Measurements from ENCODE around the gene SYNDIG1. TPM values are rescaled to one million over a fixed set of nuclear protein-coding genes. Genes with fewer than 3 reads are reported as not detected.

Gene SYNDIG1
- total RNA-seq, 4 donors from 2014 or later = 0.20 to 1.3 (median 0.66) TPM; not detected in 1

DNA sequence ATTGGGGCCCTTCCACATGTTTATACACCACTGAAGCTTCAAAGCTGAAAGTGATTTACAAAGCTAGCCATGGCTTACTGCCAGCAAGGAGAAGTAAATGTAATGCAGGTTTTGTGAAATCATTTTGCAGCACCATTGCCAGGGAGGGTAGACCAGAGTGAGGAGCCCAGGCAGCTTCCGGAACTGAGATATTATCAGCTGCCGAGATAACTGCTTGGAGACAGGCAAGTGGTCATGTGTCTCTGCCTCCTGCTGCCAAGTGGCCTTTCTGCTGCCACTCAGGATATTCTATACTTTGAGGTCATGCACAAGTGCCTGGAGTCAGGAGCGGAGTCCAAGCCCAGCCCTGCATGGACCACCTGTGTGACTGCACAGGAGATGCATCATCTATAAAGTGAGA, 160.2 kb downstream of the SYNDIG1 start:
- H3K27me3 ChIP-seq = no peaks in the 10 kb centered on the region
- no peaks in the 10 kb centered on the region for H3K9me3 ChIP-seq
- TF ChIP-seq, protein P1, sequence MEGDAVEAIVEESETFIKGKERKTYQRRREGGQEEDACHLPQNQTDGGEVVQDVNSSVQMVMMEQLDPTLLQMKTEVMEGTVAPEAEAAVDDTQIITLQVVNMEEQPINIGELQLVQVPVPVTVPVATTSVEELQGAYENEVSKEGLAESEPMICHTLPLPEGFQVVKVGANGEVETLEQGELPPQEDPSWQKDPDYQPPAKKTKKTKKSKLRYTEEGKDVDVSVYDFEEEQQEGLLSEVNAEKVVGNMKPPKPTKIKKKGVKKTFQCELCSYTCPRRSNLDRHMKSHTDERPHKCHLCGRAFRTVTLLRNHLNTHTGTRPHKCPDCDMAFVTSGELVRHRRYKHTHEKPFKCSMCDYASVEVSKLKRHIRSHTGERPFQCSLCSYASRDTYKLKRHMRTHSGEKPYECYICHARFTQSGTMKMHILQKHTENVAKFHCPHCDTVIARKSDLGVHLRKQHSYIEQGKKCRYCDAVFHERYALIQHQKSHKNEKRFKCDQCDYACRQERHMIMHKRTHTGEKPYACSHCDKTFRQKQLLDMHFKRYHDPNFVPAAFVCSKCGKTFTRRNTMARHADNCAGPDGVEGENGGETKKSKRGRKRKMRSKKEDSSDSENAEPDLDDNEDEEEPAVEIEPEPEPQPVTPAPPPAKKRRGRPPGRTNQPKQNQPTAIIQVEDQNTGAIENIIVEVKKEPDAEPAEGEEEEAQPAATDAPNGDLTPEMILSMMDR (IDR thresholded peaks at IDR 0.05 in 4 of 5, conservative IDR thresholded peaks at IDR 0.05 in 1 of 5) = no peak
- TF ChIP-seq POLR2A (IDR thresholded peaks at IDR 0.05) = no peak
- H3K4me1 ChIP-seq = no peaks in the 10 kb centered on the region
- in situ Hi-C loops (cut with MboI; ENCODE audit: low sequenced_read_pairs in 4 of 4) (no loop called here), intact Hi-C loops (cut with DNase I; ENCODE audit: low total_unique reads) (no loop called here)
- ATAC-seq (no peak), DNase-seq (no peak)
- no peak overlapping the region for H3K4me3 ChIP-seq
- H3K36me3 ChIP-seq = no peaks in the 10 kb centered on the region
- H3K27ac ChIP-seq = no peak overlapping the region

DNA sequence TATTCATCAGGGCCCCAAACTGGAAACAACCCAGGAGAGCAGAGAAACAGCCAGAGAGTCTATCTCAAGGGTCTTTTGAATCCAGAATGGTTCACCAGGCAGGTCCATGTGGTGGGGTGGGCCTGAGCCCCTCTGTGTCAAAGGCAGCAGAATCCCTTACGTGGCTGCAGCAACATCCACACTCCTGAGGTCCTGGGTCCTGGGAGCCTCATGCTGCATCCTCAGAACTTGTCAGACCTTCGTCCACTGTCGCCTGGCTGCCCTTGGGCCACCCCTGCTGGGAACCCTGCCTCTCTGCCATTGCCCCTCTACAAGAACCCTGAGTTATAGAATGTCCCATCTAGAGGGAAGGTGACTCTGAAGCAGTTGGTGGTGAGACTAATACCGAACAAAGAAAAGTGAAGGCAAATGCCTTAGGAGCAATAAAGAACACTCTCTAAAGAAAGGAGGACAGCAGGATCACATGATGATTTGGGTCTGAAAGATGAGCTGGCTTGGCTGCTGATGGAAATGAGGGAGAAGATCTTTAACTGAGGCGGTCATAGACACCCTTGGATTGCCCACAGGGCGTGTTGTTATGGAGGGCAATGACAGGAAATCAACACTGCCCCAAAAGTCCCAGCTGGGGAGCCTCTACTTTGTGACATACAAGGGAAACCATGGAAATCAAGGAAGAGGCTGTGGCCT, 161.2 kb downstream of the SYNDIG1 start:
- Histone ChIP-seq H3K27me3 (no peaks in the 10 kb centered on the region), H3K36me3 (no peaks in the 10 kb centered on the region), H3K9me3 (no peaks in the 10 kb centered on the region), H3K27ac (no peak overlapping the region), H3K4me3 (no peak overlapping the region), H3K4me1 (no peaks in the 10 kb centered on the region)
- no peak for TF ChIP-seq POLR2A (IDR thresholded peaks at IDR 0.05)
- TF ChIP-seq, protein P1 (IDR thresholded peaks at IDR 0.05 in 4 of 5, conservative IDR thresholded peaks at IDR 0.05 in 1 of 5) = no peak
- in situ Hi-C loops (cut with MboI; ENCODE audit: low sequenced_read_pairs in 4 of 4) = no loop called here
- no peak for ATAC-seq
- intact Hi-C loops (cut with DNase I; ENCODE audit: low total_unique reads) = no loop called here
- DNase-seq = no peak

DNA sequence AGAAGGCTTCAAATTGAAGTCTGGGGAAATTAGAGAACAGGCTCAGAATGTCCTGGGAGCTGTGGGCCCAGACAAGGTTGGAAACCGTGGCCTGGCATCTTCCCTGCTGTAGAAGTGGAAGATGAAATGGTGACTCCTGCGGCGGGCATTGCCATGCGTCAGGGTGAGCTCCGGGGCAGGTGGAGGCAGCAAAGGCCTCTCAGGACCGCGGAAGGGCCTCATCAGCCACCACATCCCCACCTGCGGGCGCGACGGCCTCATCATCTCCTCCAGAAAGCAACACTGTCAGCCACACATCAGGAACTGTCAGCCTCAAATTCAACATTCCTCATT, 161.7 kb downstream of the SYNDIG1 start:
- H3K4me1 ChIP-seq = no peaks in the 10 kb centered on the region
- in situ Hi-C loops (cut with MboI; ENCODE audit: low sequenced_read_pairs in 4 of 4) (no loop called here), intact Hi-C loops (cut with DNase I; ENCODE audit: low total_unique reads) (no loop called here)
- H3K9me3 ChIP-seq = no peaks in the 10 kb centered on the region
- ATAC-seq = no peak
- DNase-seq = no peak
- no peaks in the 10 kb centered on the region for H3K27me3 ChIP-seq
- H3K27ac ChIP-seq = no peak overlapping the region
- H3K36me3 ChIP-seq = no peaks in the 10 kb centered on the region
- H3K4me3 ChIP-seq = no peak overlapping the region
- TF ChIP-seq POLR2A (IDR thresholded peaks at IDR 0.05) = no peak
- TF ChIP-seq, protein P1 (IDR thresholded peaks at IDR 0.05 in 4 of 5, conservative IDR thresholded peaks at IDR 0.05 in 1 of 5) = no peak

DNA sequence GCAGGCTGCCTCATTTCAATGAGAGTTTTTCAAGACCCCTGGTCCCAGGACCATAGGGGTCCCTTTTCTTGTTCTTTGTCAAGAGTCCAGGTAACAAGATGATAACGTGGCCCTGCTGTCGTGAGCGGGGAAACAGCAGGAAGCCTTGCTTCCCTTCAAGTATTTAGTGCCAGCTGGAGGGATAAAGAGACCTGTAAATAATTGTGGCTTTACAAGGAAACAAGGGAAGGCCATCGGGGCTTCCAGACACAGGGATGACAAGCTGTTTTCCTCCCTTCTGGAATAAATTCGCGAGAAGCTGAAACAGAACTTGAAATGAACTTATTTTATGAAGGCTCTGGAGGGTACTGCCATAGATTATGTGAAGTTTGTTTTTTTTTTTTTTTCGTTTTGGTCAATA, 163.2 kb downstream of the SYNDIG1 start:
- no peaks in the 10 kb centered on the region for H3K27me3 ChIP-seq
- H3K36me3 ChIP-seq = no peaks in the 10 kb centered on the region
- no peaks in the 10 kb centered on the region for H3K4me1 ChIP-seq
- intact Hi-C loops (cut with DNase I; ENCODE audit: low total_unique reads) = no loop called here
- TF ChIP-seq, protein P1 (IDR thresholded peaks at IDR 0.05 in 4 of 5, conservative IDR thresholded peaks at IDR 0.05 in 1 of 5) = no peak
- TF ChIP-seq POLR2A (IDR thresholded peaks at IDR 0.05) = no peak
- DNase-seq (no peak), ATAC-seq (no peak)
- in situ Hi-C loops (cut with MboI; ENCODE audit: low sequenced_read_pairs in 4 of 4) = no loop called here
- H3K4me3 ChIP-seq = no peak overlapping the region
- no peak overlapping the region for H3K27ac ChIP-seq
- H3K9me3 ChIP-seq = no peaks in the 10 kb centered on the region

DNA sequence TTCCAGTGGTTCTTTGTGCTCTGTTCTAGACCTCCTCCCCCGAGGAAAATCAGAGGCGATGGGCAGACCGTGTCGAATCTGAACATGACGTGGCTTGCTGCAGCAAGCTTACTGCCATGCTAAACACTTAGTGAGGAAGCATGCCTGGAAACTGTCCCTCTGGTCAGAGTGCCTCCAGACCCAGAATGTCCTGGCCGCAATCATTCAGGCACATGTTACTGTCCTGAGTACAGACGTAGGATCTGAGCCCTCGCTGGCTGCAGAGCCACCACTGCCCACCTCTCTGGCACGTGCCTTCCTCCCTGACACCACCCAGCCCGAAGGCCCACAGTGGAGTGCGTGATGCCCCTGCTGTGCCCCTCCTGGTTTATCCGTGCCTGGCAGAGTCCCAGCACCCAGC, 163.6 kb downstream of the SYNDIG1 start:
- Histone ChIP-seq H3K27ac (no peak overlapping the region), H3K9me3 (no peaks in the 10 kb centered on the region), H3K4me1 (no peaks in the 10 kb centered on the region), H3K4me3 (no peak overlapping the region), H3K36me3 (no peaks in the 10 kb centered on the region), H3K27me3 (no peaks in the 10 kb centered on the region)
- intact Hi-C loops (cut with DNase I; ENCODE audit: low total_unique reads) (no loop called here), in situ Hi-C loops (cut with MboI; ENCODE audit: low sequenced_read_pairs in 4 of 4) (no loop called here)
- TF ChIP-seq POLR2A (IDR thresholded peaks at IDR 0.05) = no peak
- TF ChIP-seq, protein P1 (IDR thresholded peaks at IDR 0.05 in 4 of 5, conservative IDR thresholded peaks at IDR 0.05 in 1 of 5) = no peak
- no peak for DNase-seq
- ATAC-seq = no peak

All from gastrocnemius medialis (tissue), 4 donors.